AG04449 (cell line): ENCODE results near the gene UIMC1.

Source experiments
- CTCF ChIA-PET: fragments of 350-600 bp; formaldehyde crosslinking; extraction: SDS; loops from one replicate; lab custom pipeline; 2021; ENCODE audit warnings: antibody characterized with exemption; lab: Yijun Ruan, JAX
- POLR2A ChIA-PET: fragments of 400-600, 350-600 bp; formaldehyde crosslinking; extraction: SDS; loops from one replicate; lab custom pipeline; 2020; ENCODE audit warnings: antibody characterized with exemption, inconsistent platforms; lab: Yijun Ruan, JAX
- DNase-seq: peaks from one replicate; pipeline ENCODE4 v3.0.0-alpha.2; 2010; ENCODE audit warnings: low read depth, low spot score
- H3K4me3 ChIP-seq: 2 replicates; pipeline ENCODE4 v1.5.1; 2011; ENCODE audit warnings: low read depth, mild to moderate bottlenecking, control low read depth, low read length
- TF ChIP-seq, protein P1 (sequence below): IDR thresholded peaks from one replicate; pipeline ENCODE4 v1.5.1; 2011; ENCODE audit warnings: mild to moderate bottlenecking, moderate library complexity, low read length, control low read depth, inconsistent platforms; ENCODE audit not compliant: insufficient read depth; ENCODE audit errors: missing control alignments

UIMC1 gene

GRCh38 chr5:177018341-177018740 is 11.8 kb upstream of the UIMC1 start:
- no peak for DNase-seq
- no peak overlapping the region for H3K4me3 ChIP-seq
- TF ChIP-seq, protein P1, sequence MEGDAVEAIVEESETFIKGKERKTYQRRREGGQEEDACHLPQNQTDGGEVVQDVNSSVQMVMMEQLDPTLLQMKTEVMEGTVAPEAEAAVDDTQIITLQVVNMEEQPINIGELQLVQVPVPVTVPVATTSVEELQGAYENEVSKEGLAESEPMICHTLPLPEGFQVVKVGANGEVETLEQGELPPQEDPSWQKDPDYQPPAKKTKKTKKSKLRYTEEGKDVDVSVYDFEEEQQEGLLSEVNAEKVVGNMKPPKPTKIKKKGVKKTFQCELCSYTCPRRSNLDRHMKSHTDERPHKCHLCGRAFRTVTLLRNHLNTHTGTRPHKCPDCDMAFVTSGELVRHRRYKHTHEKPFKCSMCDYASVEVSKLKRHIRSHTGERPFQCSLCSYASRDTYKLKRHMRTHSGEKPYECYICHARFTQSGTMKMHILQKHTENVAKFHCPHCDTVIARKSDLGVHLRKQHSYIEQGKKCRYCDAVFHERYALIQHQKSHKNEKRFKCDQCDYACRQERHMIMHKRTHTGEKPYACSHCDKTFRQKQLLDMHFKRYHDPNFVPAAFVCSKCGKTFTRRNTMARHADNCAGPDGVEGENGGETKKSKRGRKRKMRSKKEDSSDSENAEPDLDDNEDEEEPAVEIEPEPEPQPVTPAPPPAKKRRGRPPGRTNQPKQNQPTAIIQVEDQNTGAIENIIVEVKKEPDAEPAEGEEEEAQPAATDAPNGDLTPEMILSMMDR = no peak
- POLR2A ChIA-PET = no interaction called here
- CTCF ChIA-PET = no interaction called here

DNA sequence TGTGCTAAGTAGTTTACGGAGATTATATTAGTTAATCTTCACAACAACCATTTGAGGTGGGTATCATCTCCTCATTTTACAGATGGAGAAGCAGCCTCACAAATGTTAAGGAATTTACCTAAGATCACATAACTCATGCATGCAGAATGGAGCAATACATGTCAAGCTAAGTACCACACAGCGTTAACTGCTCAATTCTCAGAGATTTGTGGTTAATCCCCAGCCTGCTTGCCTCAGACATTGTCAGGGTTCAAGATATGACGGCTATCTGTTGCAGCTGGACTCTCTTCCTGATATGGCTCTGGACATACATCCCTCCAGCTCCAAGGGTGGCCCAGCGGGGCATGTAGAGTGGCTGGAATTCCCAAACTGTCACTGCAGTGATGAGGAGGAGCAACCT is 8.6 kb upstream of the UIMC1 start:
- TF ChIP-seq, protein P1 = no peak
- ChIA-PET CTCF (no interaction called here), POLR2A (no interaction called here)
- DNase-seq = no peak
- no peak overlapping the region for H3K4me3 ChIP-seq

- no peak overlapping the region for H3K4me3 ChIP-seq
- no peak for DNase-seq
- POLR2A ChIA-PET = no interaction called here
- CTCF ChIA-PET = interaction anchor here (3.5 kb wide), 1 partner anchor 13 kb away, joined by 19 read pairs; the partner anchor contains the start of gene ZNF346
- TF ChIP-seq, protein P1 = no peak
These were observed 3.6 kb upstream of the UIMC1 start for GRCh38 chr5:177010153-177010552.

DNA sequence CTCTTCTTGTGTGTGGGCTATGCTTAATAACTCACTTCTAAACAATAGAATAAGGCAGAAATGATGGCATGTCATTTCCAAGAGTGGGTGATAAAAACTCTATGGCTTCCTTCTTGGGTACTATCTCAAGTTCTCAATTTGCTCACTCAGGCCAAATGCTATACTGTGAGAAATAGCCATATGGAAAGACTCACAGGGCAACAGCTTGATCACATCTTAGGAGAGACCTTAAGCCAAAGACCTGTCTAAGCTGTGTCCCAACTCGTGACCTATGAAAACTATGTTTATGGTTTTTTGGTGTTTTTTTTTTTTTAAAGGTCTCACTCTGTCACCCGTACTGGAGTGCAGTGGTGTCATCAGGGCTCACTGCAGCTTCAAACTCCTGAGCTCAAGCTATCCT is 2.1 kb upstream of the UIMC1 start:
- TF ChIP-seq, protein P1 = no peak
- CTCF ChIA-PET = no interaction called here
- H3K4me3 ChIP-seq = no peak overlapping the region
- POLR2A ChIA-PET = no interaction called here
- no peak for DNase-seq

GRCh38 chr5:177005619-177006264 is 837 bp downstream of the UIMC1 start:
- POLR2A ChIA-PET = interaction anchor here (0.7 to 1.2 kb wide), 3 partner anchors 9 to 77 kb away, joined by 3 read pairs; no protein-coding TSS in a partner anchor
- CTCF ChIA-PET = interaction anchor here (0.9 to 2.9 kb wide), 16 partner anchors 9 to 348 kb away, joined by 3 to 13 read pairs (median 4); partner anchors contain the start of gene ZNF346
- peak overlapping the region; percentile 90 for H3K4me3 ChIP-seq
- DNase-seq = no peak
- TF ChIP-seq, protein P1 = peak; percentile 74

- no peak for DNase-seq
- ChIA-PET POLR2A (interaction anchor here (0.6 to 1.2 kb wide), 4 partner anchors 8 to 358 kb away, joined by 3 read pairs; partner anchors contain the start of gene TSPAN17), CTCF (interaction anchor here (0.9 to 2.9 kb wide), 15 partner anchors 8 to 347 kb away, joined by 3 to 13 read pairs (median 4); partner anchors contain the start of gene ZNF346)
- peak overlapping the region; percentile 90 for H3K4me3 ChIP-seq
- TF ChIP-seq, protein P1 = no peak
These were observed 1.6 kb downstream of the UIMC1 start for GRCh38 chr5:177004961-177005360.
